NB4 (cell line): ENCODE data around the gene A2M.

ENCODE experiments used
- CTCF ChIP-seq: IDR thresholded peaks from one replicate; pipeline ENCODE4 v1.5.1; 2012; ENCODE audit warnings: low read depth, low read length
- MYC ChIP-seq: IDR thresholded peaks from 2 replicates; pipeline ENCODE4 v1.6.1; 2011; ENCODE audit warnings: low read depth, low read length

- TF ChIP-seq CTCF = no peak
- no peak for TF ChIP-seq MYC
These were observed 12.5 kb downstream of the A2M start for GRCh38 chr12:9103050-9103849.
